ENCODE data around the gene ARPC3.
"Not testable (repeated sequence)": the region's sequence is repeated elsewhere in the genome, so short reads cannot be mapped to it uniquely, and the experiment has no call there.

Gene ARPC3

GRCh38 chr12:110421159-110421661 is 28.9 kb downstream of the ARPC3 start:
- Histone ChIP-seq H3K36me3 (ENCODE audit: control insufficient read depth in 2 of 2, insufficient read depth in 2 of 2, low read length in 2 of 2) (no peaks in the 10 kb centered on the region), H3K9me3 (ENCODE audit: control insufficient read depth in 2 of 2, low read length in 2 of 2) (no peaks in the 10 kb centered on the region), H3K27ac (ENCODE audit: low read depth in 2 of 2, low read length in 2 of 2) (no peak overlapping the region), H3K27me3 (ENCODE audit: control insufficient read depth in 2 of 2, insufficient read depth in 2 of 2, low read length in 2 of 2) (no peaks in the 10 kb centered on the region), H3K4me1 (ENCODE audit: control insufficient read depth in 2 of 2, insufficient read depth in 2 of 2, low read length in 2 of 2) (peaks cover 0 to 2% of the 10 kb centered on the region in 2 donors), H3K4me3 (ENCODE audit: low read length in 2 of 2) (no peak overlapping the region), H3K9ac (ENCODE audit: low read depth in 1 of 2, low read length in 2 of 2) (no peak overlapping the region)

- not testable (repeated sequence) for H3K27me3 ChIP-seq (ENCODE audit: control insufficient read depth in 2 of 2, insufficient read depth in 2 of 2, low read length in 2 of 2); H3K27ac ChIP-seq (ENCODE audit: low read depth in 2 of 2, low read length in 2 of 2)
These were observed 29.5 kb downstream of the ARPC3 start for GRCh38 chr12:110420644-110421043.

GRCh38 chr12:110417113-110417512 is 33.0 kb downstream of the ARPC3 start:
- H3K4me1 ChIP-seq (ENCODE audit: control insufficient read depth in 2 of 2, insufficient read depth in 2 of 2, low read length in 2 of 2); H3K27ac ChIP-seq (ENCODE audit: low read depth in 2 of 2, low read length in 2 of 2); H3K9me3 ChIP-seq (ENCODE audit: control insufficient read depth in 2 of 2, low read length in 2 of 2); H3K9ac ChIP-seq (ENCODE audit: low read depth in 1 of 2, low read length in 2 of 2); H3K27me3 ChIP-seq (ENCODE audit: control insufficient read depth in 2 of 2, insufficient read depth in 2 of 2, low read length in 2 of 2); H3K36me3 ChIP-seq (ENCODE audit: control insufficient read depth in 2 of 2, insufficient read depth in 2 of 2, low read length in 2 of 2); H3K4me3 ChIP-seq (ENCODE audit: low read length in 2 of 2): not testable (repeated sequence)

More at GRCh38 chr12:110420644-110421043, 29.5 kb downstream of the ARPC3 start:
- not testable (repeated sequence) for H3K36me3 ChIP-seq (ENCODE audit: control insufficient read depth in 2 of 2, insufficient read depth in 2 of 2, low read length in 2 of 2); H3K4me3 ChIP-seq (ENCODE audit: low read length in 2 of 2); H3K9me3 ChIP-seq (ENCODE audit: control insufficient read depth in 2 of 2, low read length in 2 of 2); H3K9ac ChIP-seq (ENCODE audit: low read depth in 1 of 2, low read length in 2 of 2); H3K4me1 ChIP-seq (ENCODE audit: control insufficient read depth in 2 of 2, insufficient read depth in 2 of 2, low read length in 2 of 2)

- not testable (repeated sequence) for H3K27ac ChIP-seq (ENCODE audit: low read depth in 2 of 2, low read length in 2 of 2); H3K9ac ChIP-seq (ENCODE audit: low read depth in 1 of 2, low read length in 2 of 2); H3K9me3 ChIP-seq (ENCODE audit: control insufficient read depth in 2 of 2, low read length in 2 of 2); H3K27me3 ChIP-seq (ENCODE audit: control insufficient read depth in 2 of 2, insufficient read depth in 2 of 2, low read length in 2 of 2); H3K4me1 ChIP-seq (ENCODE audit: control insufficient read depth in 2 of 2, insufficient read depth in 2 of 2, low read length in 2 of 2); H3K36me3 ChIP-seq (ENCODE audit: control insufficient read depth in 2 of 2, insufficient read depth in 2 of 2, low read length in 2 of 2); H3K4me3 ChIP-seq (ENCODE audit: low read length in 2 of 2)
These were observed 40.1 kb downstream of the ARPC3 start for GRCh38 chr12:110410086-110410485.

- not testable (repeated sequence) for H3K9ac ChIP-seq (ENCODE audit: low read depth in 1 of 2, low read length in 2 of 2); H3K27me3 ChIP-seq (ENCODE audit: control insufficient read depth in 2 of 2, insufficient read depth in 2 of 2, low read length in 2 of 2); H3K9me3 ChIP-seq (ENCODE audit: control insufficient read depth in 2 of 2, low read length in 2 of 2); H3K36me3 ChIP-seq (ENCODE audit: control insufficient read depth in 2 of 2, insufficient read depth in 2 of 2, low read length in 2 of 2); H3K4me1 ChIP-seq (ENCODE audit: control insufficient read depth in 2 of 2, insufficient read depth in 2 of 2, low read length in 2 of 2); H3K4me3 ChIP-seq (ENCODE audit: low read length in 2 of 2); H3K27ac ChIP-seq (ENCODE audit: low read depth in 2 of 2, low read length in 2 of 2)
These were observed 44.9 kb downstream of the ARPC3 start for GRCh38 chr12:110405126-110405662.

GRCh38 chr12:110403976-110404682 is 46.0 kb downstream of the ARPC3 start:
- H3K4me1 ChIP-seq (ENCODE audit: control insufficient read depth in 2 of 2, insufficient read depth in 2 of 2, low read length in 2 of 2) = peaks cover 0 to 8% of the 10 kb centered on the region in 2 donors
- no peaks in the 10 kb centered on the region for H3K9me3 ChIP-seq (ENCODE audit: control insufficient read depth in 2 of 2, low read length in 2 of 2)
- peak overlapping the region; percentile 93 to 96 for H3K4me3 ChIP-seq (ENCODE audit: low read length in 2 of 2)
- H3K36me3 ChIP-seq (ENCODE audit: control insufficient read depth in 2 of 2, insufficient read depth in 2 of 2, low read length in 2 of 2) = peaks cover 7 to 10% of the 10 kb centered on the region in 2 donors
- H3K9ac ChIP-seq (ENCODE audit: low read depth in 1 of 2, low read length in 2 of 2) = peak overlapping the region; percentile 87 to 94
- H3K27me3 ChIP-seq (ENCODE audit: control insufficient read depth in 2 of 2, insufficient read depth in 2 of 2, low read length in 2 of 2) = no peaks in the 10 kb centered on the region
- H3K27ac ChIP-seq (ENCODE audit: low read depth in 2 of 2, low read length in 2 of 2) = peak overlapping the region; percentile 92 to 97

- Histone ChIP-seq H3K9me3 (ENCODE audit: control insufficient read depth in 2 of 2, low read length in 2 of 2) (no peaks in the 10 kb centered on the region), H3K4me3 (ENCODE audit: low read length in 2 of 2) (peak within 1 kb of the TSS; percentile 93 to 96), H3K36me3 (ENCODE audit: control insufficient read depth in 2 of 2, insufficient read depth in 2 of 2, low read length in 2 of 2) (peaks cover 7 to 10% of the 10 kb centered on the region in 2 donors), H3K27me3 (ENCODE audit: control insufficient read depth in 2 of 2, insufficient read depth in 2 of 2, low read length in 2 of 2) (no peaks in the 10 kb centered on the region), H3K4me1 (ENCODE audit: control insufficient read depth in 2 of 2, insufficient read depth in 2 of 2, low read length in 2 of 2) (peaks cover 0 to 8% of the 10 kb centered on the region in 2 donors), H3K27ac (ENCODE audit: low read depth in 2 of 2, low read length in 2 of 2) (peak within 1 kb of the TSS; percentile 92 to 97), H3K9ac (ENCODE audit: low read depth in 1 of 2, low read length in 2 of 2) (peak within 1 kb of the TSS; percentile 87 to 94)
These were observed 46.8 kb downstream of the ARPC3 start, which contains the start of gene ANAPC7 for GRCh38 chr12:110403146-110403975. Gene ANAPC7, minus strand, starts transcription at chr12:110403708. Its CDS starts 81 bp downstream, at chr12:110403627.
